ENCODE data around the gene WDR77. TPM values are rescaled to one million over a fixed set of nuclear protein-coding genes. Genes with fewer than 3 reads are reported as not detected.

Gene WDR77
- total RNA-seq, 1 experiment from 2014 or later: 67.9 TPM

- POLR2A ChIA-PET (ENCODE audit: low non-redundant PET): no interaction called here
- CTCF ChIA-PET: no interaction called here
- peaks cover 21% of the 10 kb centered on the region for H3K36me3 ChIP-seq (ENCODE audit: insufficient read depth, low read length, poor library complexity, severe bottlenecking)
These were observed 12.3 kb downstream of the WDR77 start for GRCh38 chr1:111436726-111437125.

DNA sequence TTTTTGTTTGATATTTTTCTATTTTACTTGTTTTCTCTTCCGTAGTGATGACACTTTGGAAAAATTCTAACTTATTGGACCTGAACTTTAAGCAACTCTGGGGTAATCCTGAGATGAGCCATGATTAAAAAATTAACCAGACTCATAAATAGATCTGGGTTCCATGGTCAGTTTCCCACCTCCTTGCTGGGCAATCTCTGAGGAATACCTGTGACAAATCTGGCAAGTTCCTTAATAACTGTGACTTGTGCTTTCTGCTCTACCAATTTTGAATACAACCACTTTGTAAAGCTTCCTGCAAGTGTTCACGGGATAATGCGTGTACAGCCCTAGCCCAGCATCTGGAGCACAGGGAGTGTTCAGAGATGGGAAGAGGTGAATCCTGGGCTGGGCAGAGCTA is 24.8 kb downstream of the WDR77 start:
- H3K27me3 ChIP-seq (replicated peaks; ENCODE audit: insufficient read depth, low read depth, low read length, poor library complexity): peaks cover 11% of the 10 kb centered on the region
- no peak for DNase-seq (ENCODE audit: low spot score)
- ChIA-PET POLR2A (ENCODE audit: low non-redundant PET) (no interaction called here), CTCF (no interaction called here)
- no peaks in the 10 kb centered on the region for H3K36me3 ChIP-seq (ENCODE audit: insufficient read depth, low read length, poor library complexity, severe bottlenecking)
- H3K4me1 ChIP-seq (ENCODE audit: insufficient read depth, low read length, poor library complexity, severe bottlenecking): no peaks in the 10 kb centered on the region
- H3K9me3 ChIP-seq (ENCODE audit: low read depth, low read length, poor library complexity, severe bottlenecking): no peaks in the 10 kb centered on the region
- intact Hi-C loops (cut with micrococcal nuclease; ENCODE audit: unreplicated experiment): no loop called here
- TF ChIP-seq CTCF (conservative IDR thresholded peaks at IDR 0.05; ENCODE audit: low read depth, low read length): no peak
- no peak for TF ChIP-seq EZH2 (IDR thresholded peaks at IDR 0.05; ENCODE audit: borderline replicate concordance, low read depth, low read length, poor library complexity, severe bottlenecking)
- no peak overlapping the region for H3K27ac ChIP-seq (ENCODE audit: low read depth, low read length, poor library complexity, severe bottlenecking)
- BruUV-seq (replicated peaks): no TSS peak
- H3K4me3 ChIP-seq (ENCODE audit: low read depth, low read length, poor library complexity, severe bottlenecking): no peak overlapping the region

More at GRCh38 chr1:111436726-111437125, 12.3 kb downstream of the WDR77 start:
- Histone ChIP-seq H3K4me1 (ENCODE audit: insufficient read depth, low read length, poor library complexity, severe bottlenecking) (no peaks in the 10 kb centered on the region), H3K27ac (ENCODE audit: low read depth, low read length, poor library complexity, severe bottlenecking) (no peak overlapping the region), H3K27me3 (replicated peaks; ENCODE audit: insufficient read depth, low read depth, low read length, poor library complexity) (peaks cover 6% of the 10 kb centered on the region), H3K4me3 (ENCODE audit: low read depth, low read length, poor library complexity, severe bottlenecking) (no peak overlapping the region), H3K9me3 (ENCODE audit: low read depth, low read length, poor library complexity, severe bottlenecking) (no peaks in the 10 kb centered on the region)
- no TSS peak for BruUV-seq (replicated peaks)
- DNase-seq (ENCODE audit: low spot score): no peak
- TF ChIP-seq EZH2 (IDR thresholded peaks at IDR 0.05; ENCODE audit: borderline replicate concordance, low read depth, low read length, poor library complexity, severe bottlenecking): no peak
- TF ChIP-seq CTCF (conservative IDR thresholded peaks at IDR 0.05; ENCODE audit: low read depth, low read length): no peak
- intact Hi-C loops (cut with micrococcal nuclease; ENCODE audit: unreplicated experiment): no loop called here

DNA sequence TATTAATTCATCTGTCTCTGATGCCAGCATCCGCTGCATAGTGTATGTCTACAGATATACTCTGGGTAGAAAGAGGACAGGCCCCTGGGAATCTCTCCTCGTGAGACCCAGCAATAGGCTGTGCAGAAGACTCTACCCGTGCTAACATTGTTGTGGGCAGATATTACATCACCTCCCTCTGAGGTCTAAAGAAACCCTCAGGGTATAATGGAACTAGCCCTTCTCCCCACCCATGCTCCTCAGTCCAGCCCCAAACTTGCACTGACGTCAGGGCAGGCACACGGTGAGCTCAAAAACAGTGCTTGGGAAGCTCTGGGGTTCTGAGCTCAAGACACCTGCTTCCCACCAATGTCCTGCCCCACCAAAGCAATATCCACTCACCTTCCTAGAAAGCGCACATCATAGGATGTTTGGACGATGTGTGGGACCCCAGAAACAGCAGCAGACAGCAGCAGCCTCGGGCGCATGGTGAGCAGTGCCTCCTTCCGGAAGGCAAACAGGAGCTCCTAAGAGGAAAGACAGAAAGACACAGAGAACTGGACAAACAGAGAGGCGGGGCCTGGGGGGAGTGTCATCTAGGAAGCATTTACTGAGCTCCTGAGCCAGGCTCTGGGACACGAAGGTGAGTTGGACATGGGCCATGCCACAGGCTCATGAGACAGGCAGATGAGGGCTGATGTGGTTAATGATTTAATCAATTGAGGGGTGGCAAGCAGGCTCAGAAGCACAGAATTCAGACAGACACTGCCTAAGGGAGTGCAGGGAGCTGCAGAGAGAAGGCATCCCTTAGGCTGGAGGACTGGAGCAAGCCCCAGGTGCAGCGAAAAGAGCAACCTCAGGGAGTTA is 26.3 kb downstream of the WDR77 start:
- POLR2A ChIA-PET (ENCODE audit: low non-redundant PET): no interaction called here
- CTCF ChIA-PET: no interaction called here
- no peak overlapping the region for H3K4me3 ChIP-seq (ENCODE audit: low read depth, low read length, poor library complexity, severe bottlenecking)
- no peak for TF ChIP-seq CTCF (conservative IDR thresholded peaks at IDR 0.05; ENCODE audit: low read depth, low read length)
- TF ChIP-seq EZH2 (IDR thresholded peaks at IDR 0.05; ENCODE audit: borderline replicate concordance, low read depth, low read length, poor library complexity, severe bottlenecking): no peak
- no TSS peak for BruUV-seq (replicated peaks)
- DNase-seq (ENCODE audit: low spot score): no peak
- no peaks in the 10 kb centered on the region for H3K4me1 ChIP-seq (ENCODE audit: insufficient read depth, low read length, poor library complexity, severe bottlenecking)
- no peaks in the 10 kb centered on the region for H3K36me3 ChIP-seq (ENCODE audit: insufficient read depth, low read length, poor library complexity, severe bottlenecking)
- no peaks in the 10 kb centered on the region for H3K9me3 ChIP-seq (ENCODE audit: low read depth, low read length, poor library complexity, severe bottlenecking)
- H3K27me3 ChIP-seq (replicated peaks; ENCODE audit: insufficient read depth, low read depth, low read length, poor library complexity): peaks cover 15% of the 10 kb centered on the region
- intact Hi-C loops (cut with micrococcal nuclease; ENCODE audit: unreplicated experiment): no loop called here
- no peak overlapping the region for H3K27ac ChIP-seq (ENCODE audit: low read depth, low read length, poor library complexity, severe bottlenecking)

All from A673 (cell line).